CD4-positive, alpha-beta T cell treated with Interleukin-4 for 1 hour (primary cell): ENCODE results near the gene GNB1.

Experiments
- DNase-seq, 2 donors: peaks; one replicate each; pipeline ENCODE4 v3.0.0-alpha.2; 2020 to 2022

Gene GNB1

DNA sequence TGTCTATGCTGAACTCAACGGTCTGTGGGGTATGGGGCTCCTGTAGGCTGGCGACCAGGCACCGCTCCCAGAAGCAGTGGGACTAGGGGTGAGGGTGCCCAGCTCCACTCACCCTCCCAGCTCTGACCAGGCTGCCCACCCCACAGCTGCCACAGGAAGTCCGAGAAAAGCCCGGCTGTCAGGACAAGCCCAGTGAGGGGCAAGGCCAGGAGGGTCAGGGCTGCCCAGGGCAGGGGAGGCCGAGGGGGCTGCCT is 31.7 kb upstream of the GNB1 start:
- no peak for DNase-seq

DNA sequence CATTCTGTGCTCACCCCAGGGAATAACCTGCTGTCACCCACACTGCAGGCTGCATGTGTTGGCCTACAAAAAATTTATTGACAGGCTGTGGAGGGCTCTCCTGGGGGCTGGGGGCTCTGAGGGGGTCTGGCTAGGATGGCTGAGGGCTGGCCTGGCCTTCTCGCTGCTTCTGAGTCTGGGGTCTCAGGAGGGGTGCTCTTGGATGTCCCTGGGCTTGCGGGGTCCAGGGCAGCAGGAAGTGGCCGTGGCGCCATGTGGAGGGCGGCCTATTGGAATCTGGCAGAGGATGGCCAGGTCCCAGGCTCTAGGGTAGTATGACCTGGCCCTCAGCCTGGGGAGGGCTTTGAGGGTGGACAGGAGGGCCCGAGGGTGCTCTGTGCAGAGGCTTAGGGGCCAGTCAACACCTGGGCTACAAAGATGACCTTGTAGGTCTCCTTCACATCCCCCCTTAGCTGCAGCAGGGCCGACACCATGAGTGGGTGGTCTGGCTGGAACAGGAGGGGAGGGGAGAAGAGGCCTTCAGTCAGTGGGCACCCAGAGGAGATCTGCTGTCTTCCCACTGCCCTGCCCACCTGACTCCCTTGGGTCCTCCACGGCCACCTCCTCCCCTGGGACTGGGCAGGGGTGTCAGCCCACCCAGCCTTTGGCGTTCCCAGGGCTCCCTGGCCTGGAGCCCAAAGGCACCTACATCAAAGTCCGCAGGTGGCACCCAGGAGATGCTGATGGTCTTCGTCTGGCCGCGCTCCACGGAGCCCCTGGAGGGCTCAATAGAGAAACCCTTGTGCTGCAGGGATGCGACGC is 31.2 kb upstream of the GNB1 start:
- DNase-seq: no peak

DNA sequence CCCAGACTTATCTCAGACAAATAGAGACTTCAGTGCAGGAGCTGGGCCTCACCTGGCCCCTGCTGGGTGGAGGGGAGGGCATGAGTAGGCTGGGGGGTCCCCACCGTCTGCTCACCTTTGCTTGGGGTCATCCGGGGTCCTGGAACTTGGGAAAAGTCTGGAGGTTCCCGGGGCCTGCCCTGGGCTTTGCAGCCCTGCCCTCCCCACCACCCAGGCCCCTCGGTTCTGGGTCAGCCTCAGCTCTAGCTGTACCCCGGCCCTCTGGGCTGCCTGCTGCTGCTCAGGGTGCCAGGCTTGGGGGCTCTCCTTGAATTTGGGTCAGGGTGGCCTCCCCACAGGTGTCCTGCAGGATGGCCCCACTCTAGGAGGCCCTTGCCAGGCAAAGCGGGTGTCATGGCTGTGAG is 30.6 kb upstream of the GNB1 start:
- no peak for DNase-seq

DNA sequence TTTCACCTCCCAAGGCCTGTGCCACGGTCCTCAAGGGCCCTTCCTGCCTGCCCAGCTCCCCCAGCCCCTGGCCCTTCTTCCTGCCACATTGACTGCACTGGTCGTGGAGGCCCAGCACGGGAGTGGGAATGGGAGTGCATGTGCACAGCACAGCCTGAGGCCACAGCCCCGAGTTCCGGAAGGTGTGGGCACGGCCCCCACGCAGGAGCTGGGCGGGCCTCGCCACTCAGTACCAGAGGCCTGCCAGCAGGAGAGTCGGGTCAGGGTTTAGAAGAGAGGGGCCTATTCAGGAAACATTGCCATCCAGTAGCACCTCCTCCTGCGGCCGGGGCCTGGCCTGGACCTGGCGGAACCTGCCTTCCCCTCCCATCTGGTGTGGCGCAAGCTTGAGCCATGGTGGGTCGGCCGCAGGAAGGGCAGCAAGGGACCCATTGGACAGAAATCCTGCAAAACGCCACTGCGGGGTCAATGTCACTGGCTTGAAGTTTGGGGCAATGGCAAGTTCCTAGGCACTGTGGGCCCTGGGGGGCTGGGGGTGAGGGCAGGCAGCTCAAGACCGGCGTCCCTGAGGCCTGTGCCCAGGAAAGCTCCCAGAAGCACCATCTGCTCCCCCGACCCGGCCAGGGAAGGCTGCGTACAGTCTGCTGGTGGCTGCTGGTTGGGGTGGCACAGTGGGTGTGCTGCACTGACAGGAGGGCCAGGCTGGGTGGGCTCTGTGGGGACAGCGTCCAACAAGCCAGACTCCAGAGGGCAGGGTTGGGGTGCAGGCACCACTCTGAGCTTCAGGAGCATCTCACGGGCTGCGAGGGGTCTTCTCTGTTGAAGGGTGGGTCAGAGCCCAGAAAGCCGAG is 29.9 kb upstream of the GNB1 start:
- no peak for DNase-seq

DNA sequence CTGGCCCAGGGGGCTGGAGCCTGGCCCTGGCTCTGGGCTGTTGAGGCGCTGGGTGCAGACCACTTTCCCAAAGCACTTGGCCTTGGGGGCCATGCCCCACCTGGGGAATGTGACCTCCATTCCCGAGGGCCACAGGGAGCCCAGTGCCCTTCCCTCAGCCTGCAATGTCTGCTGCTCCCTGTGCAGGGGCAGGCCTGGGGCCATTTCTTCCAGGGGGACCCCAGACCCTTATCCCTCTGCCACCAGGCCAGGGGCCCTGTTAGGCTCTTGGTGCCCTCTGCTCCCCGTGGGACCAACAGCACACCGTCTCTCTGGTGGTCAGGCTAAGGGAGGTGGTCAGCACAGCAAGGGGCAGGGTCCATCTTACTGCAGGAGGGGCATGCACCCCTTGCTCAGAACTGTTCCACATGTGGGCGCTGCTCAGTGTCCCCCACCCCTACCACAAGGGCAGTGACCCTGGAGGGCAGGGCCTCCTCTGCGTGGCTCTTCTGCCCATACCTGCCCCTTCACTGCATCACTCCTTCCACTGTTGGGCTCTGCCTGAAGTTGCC is 29.2 kb upstream of the GNB1 start:
- DNase-seq: no peak

DNA sequence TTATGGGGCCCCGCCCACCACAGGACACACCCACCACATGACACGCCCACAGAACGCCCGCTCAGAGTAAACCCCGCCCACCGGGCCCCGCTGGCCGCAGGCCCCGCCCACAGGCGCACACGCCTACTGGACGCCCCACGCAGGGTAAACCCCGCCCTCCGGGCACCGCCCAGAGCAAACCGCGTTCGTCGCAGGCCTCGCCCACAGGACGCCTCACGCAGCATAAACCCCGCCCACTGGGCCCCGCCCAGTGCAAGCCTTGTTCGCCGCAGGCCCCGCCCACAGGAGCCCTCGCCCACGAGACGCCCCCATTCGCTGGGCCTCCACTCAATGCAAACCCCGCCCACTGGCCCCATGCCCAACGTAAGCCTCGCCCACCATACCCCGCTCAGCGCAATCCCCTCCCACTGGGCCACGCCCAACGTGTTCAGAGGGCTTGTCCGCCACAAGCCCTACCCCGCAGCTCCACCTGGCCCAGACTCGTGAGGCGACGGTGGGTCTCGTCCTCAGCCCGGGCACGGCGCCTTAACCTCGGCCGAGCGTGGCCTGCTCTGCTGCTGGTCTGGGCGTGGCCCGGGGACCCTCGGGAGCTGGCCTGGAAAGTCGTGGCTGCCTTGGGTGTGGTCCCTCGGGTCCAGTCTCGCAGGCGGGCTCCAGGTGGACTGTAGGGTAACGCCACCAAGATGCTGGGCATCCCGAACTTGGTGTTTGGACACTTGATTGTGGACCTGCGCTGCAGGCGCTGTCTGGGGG is 28.6 kb upstream of the GNB1 start:
- DNase-seq: peak; percentile 99

DNA sequence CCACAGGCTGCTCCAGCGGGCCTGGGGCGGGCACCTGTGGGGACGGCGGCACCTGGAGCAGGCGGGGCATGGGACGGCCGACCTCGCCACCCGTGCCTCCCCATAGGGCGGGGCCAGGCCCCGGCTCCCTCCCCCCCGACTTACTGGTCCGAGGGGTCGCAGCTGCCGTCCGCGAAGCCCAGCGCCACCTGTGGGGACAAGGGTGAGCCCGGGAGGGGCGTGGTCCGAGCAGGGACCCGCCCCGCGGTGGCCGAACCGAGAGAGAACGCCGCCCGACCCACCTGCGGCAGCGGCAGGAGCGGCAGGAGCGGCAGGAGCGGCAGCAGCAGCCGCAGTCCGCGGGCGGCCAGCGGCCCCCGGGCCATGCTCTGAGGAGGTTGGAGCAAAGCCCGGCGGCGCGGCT is 28.0 kb upstream of the GNB1 start, which contains the start of gene TMEM52:
TSS of gene TMEM52 (minus strand) at position 379 of the 403 bp plus-strand sequence. CDS start at position 365, 14 bp downstream.
- DNase-seq: no peak

DNA sequence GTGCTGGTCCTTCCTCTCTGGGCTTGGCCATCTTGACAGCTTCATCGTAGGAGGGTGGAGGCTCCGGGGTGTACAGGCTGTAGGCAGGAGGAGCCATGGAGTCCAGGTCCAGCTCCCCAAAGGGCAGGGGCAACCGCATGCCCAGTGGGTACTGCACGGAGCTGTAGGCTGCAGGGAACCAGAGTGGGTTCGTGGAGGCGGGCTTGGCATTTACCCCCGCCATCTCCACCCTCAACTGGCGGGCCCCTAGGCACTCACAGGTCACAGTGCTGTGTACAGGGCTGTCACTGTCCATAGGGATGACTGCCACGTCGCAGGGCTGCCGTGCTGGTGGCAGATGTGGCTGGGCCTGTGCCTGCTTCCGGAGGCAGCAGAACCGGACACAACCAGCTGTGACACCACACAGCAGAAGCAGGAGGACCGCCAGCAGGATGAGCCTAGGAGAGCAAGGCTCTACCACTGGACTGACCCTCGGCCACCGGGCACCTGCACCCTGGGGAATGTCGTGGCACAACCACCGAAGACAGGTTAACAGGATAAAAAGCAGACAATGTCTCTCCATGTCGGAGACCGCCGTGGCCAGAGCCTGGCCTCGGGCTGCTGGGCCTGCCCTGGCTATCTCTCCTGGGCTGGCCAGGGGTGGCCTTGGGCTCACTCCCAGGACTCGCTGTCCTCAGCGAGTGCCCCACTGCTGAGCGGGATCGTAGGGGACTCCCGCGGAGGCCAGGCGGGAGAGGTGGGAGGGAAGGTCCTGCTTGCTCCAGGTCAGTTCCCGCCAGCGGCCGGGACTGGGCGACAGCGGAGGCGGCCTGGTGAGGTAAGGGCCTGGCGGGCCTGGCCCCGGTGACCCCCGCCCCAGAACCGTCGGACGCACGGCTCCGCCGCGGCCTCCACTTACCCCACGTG is 27.4 kb upstream of the GNB1 start:
- DNase-seq: no peak

DNA sequence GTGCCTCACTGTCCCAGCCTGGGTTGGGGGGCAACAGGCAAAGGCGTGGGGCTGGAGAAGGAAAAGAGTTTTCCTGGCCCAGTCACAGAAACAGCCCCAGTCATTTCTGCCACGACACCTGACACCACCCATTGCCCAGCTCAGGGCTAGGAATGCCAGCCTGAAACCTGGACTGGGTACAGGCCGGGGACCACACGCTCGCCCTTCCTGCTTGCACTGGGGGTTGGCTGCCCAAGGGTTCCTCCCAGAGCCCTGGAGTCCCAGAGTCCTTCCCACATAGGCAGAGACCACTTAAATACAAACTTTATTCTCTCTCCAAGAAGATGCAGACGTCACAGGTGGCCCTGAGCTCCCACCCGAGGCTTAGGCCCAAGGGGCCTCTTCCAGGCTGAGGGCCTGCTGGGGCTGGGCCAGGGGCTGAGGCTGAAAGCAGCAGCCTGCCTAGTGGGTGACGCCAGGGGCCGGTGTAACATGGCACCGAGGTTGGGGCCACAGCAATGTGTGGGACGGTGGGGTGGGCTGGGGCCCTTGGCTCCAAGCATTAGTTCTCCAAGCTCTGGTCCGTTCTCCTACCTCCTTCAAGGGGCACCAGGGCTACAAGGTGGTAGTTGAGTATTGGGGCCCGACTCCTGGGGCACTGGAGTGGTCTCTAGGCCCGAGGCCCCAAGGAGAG is 26.6 kb upstream of the GNB1 start:
- DNase-seq: no peak

DNA sequence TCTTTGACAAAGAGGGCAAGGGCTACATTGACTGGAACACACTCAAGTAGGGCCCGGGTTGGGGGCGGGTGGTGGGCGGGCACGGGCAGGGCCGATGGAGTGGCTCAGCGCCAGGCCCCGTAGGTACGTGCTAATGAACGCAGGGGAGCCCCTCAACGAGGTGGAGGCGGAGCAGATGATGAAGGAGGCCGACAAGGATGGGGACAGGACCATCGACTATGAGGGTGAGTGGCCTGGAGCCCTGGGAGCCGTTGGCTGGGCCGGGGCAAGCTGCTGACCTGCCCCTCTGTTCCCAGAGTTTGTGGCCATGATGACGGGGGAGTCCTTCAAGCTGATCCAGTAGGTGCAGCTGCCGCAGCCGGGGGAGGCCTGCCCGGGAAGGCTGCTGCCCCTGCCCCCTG is 26.0 kb upstream of the GNB1 start:
- DNase-seq: no peak

DNA sequence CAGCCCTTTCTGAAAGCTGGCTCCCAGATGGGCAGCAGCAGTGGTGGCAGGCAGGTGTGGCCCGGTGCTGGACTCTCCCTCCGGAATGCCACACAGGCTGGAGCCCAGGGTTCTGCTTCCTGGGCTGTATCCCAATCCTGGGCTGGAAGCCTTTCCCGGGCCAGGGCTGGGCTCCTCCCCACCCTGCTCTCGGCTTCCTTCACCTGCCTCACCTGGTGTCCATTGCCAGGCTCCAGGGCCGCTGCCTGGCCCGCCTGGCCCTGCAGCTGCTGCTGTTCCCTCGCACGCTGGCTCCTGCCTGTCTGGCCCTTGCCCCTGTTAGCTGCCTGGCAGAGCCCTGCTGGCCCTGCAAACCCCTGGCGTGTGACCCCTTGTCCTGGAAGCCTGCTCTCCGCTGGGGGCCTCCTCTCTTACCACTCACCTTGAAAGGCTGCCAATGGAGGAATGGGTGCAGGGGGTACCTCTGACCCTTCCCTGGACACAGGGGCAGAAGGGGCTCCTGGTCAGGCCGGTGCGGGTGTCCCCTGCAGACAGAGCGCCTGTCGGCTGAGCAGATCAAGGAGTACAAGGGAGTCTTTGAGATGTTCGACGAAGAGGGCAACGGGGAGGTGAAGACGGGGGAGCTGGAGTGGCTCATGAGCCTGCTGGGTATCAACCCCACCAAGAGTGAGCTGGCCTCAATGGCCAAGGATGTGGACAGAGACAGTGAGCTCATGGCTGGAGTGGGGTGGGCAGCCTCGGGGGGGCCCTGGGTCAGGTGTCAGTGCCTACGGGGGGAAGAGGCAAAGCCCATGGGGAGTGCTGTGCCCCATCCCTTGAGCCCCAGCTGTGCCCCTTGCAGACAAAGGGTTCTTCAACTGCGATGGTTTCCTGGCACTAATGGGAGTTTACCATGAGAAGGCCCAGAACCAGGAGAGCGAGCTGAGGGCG is 25.3 kb upstream of the GNB1 start:
- DNase-seq: no peak

DNA sequence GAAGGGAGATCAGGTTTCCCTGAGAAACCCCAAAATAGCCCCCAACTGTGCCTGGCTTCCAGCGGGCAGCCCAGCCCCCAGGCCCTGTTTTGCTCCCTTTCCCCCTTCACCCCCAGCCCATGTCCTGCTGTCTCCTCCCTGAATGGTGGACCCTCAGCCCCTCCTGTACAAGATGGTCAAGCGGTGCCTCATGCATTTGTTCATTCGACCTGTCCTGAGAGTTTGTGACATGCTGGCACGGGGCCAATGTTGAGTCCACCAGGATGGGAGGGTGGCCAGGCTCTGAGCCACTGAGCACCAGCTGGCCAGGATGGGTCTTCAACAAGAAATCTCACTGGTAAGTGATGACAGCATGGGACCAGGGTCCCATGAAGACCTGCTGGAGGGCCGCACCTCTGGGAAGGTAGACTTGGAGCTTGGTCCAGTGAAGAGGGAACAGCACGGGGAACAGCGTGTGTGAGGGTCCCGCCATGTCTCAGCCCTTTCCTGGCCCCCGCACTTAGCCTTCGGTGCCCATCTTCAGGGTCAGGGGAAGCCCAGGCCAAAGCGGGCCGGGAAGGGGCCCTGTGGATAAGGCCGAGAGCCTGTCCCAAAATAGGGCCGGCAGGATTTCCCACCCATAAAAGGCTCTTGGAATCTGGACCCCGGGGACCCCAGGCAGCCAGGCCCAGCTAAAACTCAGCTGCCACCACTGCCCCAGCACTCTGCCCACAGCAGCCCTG is 24.2 kb upstream of the GNB1 start, which contains the start of gene CALML6:
TSS of gene CALML6 (plus strand) at position 290 of the 722 bp plus-strand sequence. CDS start at position 311, 21 bp downstream.
- DNase-seq: no peak

DNA sequence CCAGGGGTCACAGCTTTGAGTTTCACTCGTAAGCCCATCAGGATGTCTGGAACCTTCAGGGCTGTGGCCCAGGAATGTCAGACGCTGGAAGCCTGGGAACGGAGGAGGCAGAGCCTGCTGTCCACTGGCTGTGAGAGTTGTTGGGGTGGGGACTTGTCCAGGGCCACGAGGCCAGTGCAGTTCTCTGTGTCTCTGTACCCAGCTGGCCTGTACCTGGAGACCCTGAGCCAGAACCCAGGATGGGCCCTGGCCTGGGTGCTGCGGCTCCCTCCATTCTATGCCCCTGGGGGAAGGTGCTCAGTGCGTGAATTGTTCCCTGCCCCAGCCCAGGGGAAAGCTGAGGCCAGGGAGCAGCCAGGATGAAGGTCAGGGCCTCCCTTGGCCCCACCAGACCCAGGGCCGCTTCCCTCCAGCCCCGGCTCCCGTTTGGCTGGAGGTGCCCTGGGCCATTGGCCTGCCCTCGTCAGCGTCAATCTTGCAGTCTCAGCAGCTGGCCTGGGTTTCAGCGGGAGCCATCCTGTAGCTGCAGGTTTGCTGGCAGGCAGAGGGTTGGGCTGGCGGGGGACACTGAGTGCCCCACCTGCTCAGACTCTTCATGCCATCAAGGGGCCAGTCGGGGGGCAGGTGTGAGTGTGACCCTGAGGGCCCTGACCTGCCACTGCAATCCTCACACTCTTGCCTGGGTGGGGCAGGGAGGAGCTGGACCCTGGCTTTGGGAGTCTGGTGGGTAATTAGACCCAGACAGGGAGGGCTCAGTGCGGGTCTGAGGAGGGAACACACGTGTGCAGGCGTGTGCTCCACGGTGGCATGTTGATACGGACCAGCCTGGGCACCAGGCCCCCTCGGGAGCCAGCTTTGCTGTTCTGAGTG is 23.4 kb upstream of the GNB1 start:
- no peak for DNase-seq

DNA sequence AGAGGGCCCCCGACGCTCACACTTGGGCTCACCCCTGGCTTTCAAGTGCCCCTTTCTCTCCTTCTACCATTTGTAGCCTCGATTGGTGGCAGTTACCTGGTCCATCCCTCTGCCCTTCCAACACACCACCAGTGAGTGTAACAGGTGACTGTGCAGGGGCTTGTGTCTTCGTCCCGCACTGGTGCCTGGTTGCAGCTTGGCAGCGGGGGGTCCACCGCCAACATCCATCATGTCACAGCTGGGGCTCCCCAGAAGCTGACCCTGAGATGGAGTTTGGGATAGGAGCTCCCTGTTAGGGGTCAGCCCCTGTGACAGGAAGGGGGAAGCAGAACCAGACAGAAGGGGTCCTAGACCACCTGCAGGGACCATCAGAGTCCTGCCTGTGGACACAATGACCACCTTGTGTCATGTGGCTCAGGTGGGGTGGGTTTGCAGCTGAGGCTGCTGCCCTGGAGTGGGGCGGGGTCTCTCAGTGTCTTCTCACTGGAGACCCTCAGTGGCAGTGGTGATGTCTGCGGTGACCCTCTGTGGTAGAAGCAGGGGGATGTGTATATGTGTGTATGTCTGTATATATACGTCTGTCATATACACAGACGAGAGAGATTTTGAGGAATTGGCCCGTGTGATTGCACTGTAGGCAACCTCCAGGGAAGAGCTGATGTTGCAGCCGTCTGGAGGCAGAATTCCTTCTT is 20.6 kb upstream of the GNB1 start:
- no peak for DNase-seq

DNA sequence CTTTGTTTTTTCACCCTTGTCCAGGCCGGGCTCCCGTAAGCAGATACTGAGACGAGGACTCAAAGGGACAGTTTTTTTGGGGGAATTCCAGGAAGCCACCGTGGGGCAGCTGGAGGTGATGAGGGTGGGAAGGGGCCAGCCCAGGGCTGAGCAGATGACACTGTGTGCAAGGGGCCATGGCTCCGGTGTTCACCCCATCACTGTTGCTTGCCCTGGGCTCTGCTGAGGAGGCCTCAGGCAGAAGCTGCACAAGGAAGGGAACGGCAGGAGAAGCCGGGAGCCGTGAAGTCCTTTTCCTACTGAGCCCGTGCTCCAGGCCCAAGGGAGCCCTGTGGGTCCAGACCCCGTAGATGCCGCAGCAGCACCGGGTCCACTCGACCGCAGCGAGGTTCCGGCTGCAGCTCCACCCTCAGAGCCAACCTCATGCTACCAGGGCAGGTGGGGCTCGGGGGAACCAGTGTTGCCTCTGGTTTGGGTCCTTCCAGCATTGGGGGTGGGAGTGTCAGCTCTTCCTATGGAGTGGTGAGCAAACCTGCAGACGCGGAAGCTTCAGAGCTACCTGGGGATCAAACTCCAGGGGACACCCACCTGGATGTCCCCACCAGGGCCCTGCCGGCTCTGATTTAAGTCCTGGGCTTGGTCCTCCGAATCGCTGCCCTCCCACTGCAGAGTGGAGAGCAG is 19.9 kb upstream of the GNB1 start:
- DNase-seq: no peak

DNA sequence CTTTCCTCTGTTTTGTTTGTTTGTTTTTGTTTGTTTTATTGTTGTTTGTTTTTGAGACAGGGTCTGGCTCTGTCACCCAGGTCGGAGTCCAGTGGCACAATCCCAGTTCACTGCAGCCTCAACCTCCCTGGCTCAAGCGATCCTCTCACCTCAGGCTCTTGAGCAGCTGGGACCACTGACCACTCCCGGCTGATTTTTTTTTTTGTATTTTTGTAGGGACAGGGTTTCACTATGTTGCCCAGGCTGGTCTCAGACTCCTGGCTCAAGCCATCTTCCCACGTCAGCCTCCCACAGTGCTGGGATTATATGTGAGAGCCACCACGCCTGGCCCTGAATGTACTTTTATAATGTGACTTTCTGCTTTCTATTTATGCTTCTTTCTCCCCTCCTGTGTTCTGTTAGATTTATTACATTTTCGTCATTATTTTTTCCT is 19.2 kb upstream of the GNB1 start:
- no peak for DNase-seq

DNA sequence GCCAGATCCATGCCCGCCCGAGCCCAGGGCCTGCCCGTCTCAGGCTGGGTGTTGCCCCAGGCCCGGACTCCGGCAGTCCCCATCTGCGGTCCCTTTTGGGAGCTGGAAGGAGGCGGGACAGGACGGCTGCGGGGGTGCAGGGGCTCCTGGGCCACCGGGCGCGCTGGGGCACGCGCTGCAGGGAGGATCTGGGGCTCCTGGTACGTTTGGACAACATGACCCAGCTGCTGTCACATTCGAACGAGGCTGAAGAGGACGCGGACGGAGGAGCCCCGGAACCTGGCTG is 17.6 kb upstream of the GNB1 start:
- DNase-seq: no peak
